H9 (cell line): ENCODE measurements around the gene SLC26A9. TPM values are rescaled to one million over a fixed set of nuclear protein-coding genes. Genes with fewer than 3 reads are reported as not detected.

Experiments
- DNase-seq: peaks from one replicate; pipeline ENCODE4 v3.0.0-alpha.2; 2017
- H2AFZ ChIP-seq: one replicate; pipeline ENCODE4 v1.6.1; 2013; ENCODE audit warnings: mild to moderate bottlenecking, low read length, control low read depth, moderate library complexity
- H2AK5ac ChIP-seq: 2 replicates; pipeline ENCODE4 v1.6.1; 2013; ENCODE audit warnings: low read length, control low read depth, mixed read lengths; ENCODE audit not compliant: insufficient read length
- H2BK120ac ChIP-seq: one replicate; pipeline ENCODE4 v1.6.1; 2013; ENCODE audit warnings: low read depth, mild to moderate bottlenecking, low read length, control low read depth, inconsistent platforms; ENCODE audit not compliant: poor library complexity, severe bottlenecking
- H2BK12ac ChIP-seq: 2 replicates; pipeline ENCODE4 v1.6.1; 2013; ENCODE audit warnings: low read length, control low read depth, mixed read lengths, low read depth; ENCODE audit not compliant: insufficient read length
- H2BK15ac ChIP-seq: 2 replicates; pipeline ENCODE4 v1.6.1; 2013; ENCODE audit warnings: low read depth, low read length, control low read depth
- H2BK20ac ChIP-seq: one replicate; pipeline ENCODE4 v1.6.1; 2013; ENCODE audit warnings: low read depth, mild to moderate bottlenecking, low read length, control low read depth, inconsistent platforms; ENCODE audit not compliant: poor library complexity, severe bottlenecking
- H2BK5ac ChIP-seq: 2 replicates; pipeline ENCODE4 v1.6.1; 2013; ENCODE audit warnings: low read length, control low read depth, mixed read lengths; ENCODE audit not compliant: insufficient read length
- H3K14ac ChIP-seq: 2 replicates; pipeline ENCODE4 v1.6.1; 2013; ENCODE audit warnings: low read length, control low read depth; ENCODE audit not compliant: insufficient read depth
- H3K18ac ChIP-seq: 2 replicates; pipeline ENCODE4 v1.6.1; 2013; ENCODE audit warnings: low read depth, mild to moderate bottlenecking, mixed read lengths, low read length, control low read depth; ENCODE audit not compliant: insufficient read length
- H3K23ac ChIP-seq: 2 replicates; pipeline ENCODE4 v1.6.1; 2013; ENCODE audit warnings: low read length, control low read depth, mixed read lengths, low read depth; ENCODE audit not compliant: insufficient read length
- H3K23me2 ChIP-seq: 2 replicates; pipeline ENCODE4 v1.6.1; 2013; ENCODE audit warnings: low read depth, mild to moderate bottlenecking, mixed read lengths, low read length, control low read depth; ENCODE audit not compliant: insufficient read length, poor library complexity, severe bottlenecking
- H3K27ac ChIP-seq: 2 replicates; pipeline ENCODE4 v1.5.1; 2013; ENCODE audit warnings: low read length, control low read depth, mixed read lengths, low read depth; ENCODE audit not compliant: insufficient read length
- H3K27me3 ChIP-seq: 2 replicates; pipeline ENCODE4 v1.6.1; 2013; ENCODE audit warnings: low read length, control low read depth, inconsistent platforms; ENCODE audit not compliant: insufficient read depth
- H3K4ac ChIP-seq: 2 replicates; pipeline ENCODE4 v1.6.1; 2013; ENCODE audit warnings: low read depth, mild to moderate bottlenecking, control low read depth, inconsistent platforms, low read length, moderate library complexity
- H3K4me1 ChIP-seq: 2 replicates; pipeline ENCODE4 v1.6.1; 2013; ENCODE audit warnings: low read length, control low read depth, inconsistent platforms; ENCODE audit not compliant: insufficient read depth
- H3K4me2 ChIP-seq: 2 replicates; pipeline ENCODE4 v1.6.1; 2013; ENCODE audit warnings: low read length, control low read depth, mixed read lengths; ENCODE audit not compliant: insufficient read length, insufficient read depth
- H3K56ac ChIP-seq: 2 replicates; pipeline ENCODE4 v1.6.1; 2013; ENCODE audit warnings: low read depth, mild to moderate bottlenecking, mixed read lengths, low read length, control low read depth; ENCODE audit not compliant: insufficient read length
- H3K79me1 ChIP-seq: 2 replicates; pipeline ENCODE4 v1.6.1; 2013; ENCODE audit warnings: low read depth, mild to moderate bottlenecking, moderate library complexity, low read length, control low read depth, inconsistent platforms; ENCODE audit not compliant: insufficient read depth, poor library complexity, severe bottlenecking
- H3K79me2 ChIP-seq: 2 replicates; pipeline ENCODE4 v1.6.1; 2013; ENCODE audit warnings: low read length, control low read depth, inconsistent platforms; ENCODE audit not compliant: insufficient read depth
- H3K9ac ChIP-seq: 2 replicates; pipeline ENCODE4 v1.6.1; 2013; ENCODE audit warnings: low read length, control low read depth, mixed read lengths; ENCODE audit not compliant: insufficient read length; ENCODE audit errors: extremely low read depth
- H3K9me3 ChIP-seq: one replicate; pipeline ENCODE4 v1.6.1; 2013; ENCODE audit warnings: low read depth, low read length, inconsistent platforms; ENCODE audit not compliant: control insufficient read depth
- H3T11ph ChIP-seq: one replicate; pipeline ENCODE4 v1.6.1; 2013; ENCODE audit warnings: mild to moderate bottlenecking, low read length, control low read depth, inconsistent platforms
- H4K20me1 ChIP-seq: one replicate; pipeline ENCODE4 v1.6.1; 2013; ENCODE audit not compliant: control insufficient read depth, insufficient read length, insufficient read depth
- H4K5ac ChIP-seq: 2 replicates; pipeline ENCODE4 v1.6.1; 2013; ENCODE audit warnings: low read depth, mild to moderate bottlenecking, mixed read lengths, low read length, control low read depth; ENCODE audit not compliant: insufficient read length
- H4K8ac ChIP-seq: replicated peaks from 2 replicates; pipeline ENCODE4 v1.6.1; 2013; ENCODE audit warnings: low read length, control low read depth, mixed read lengths, low read depth; ENCODE audit not compliant: insufficient read length
- H4K91ac ChIP-seq: 2 replicates; pipeline ENCODE4 v1.6.1; 2013; ENCODE audit warnings: low read depth, mild to moderate bottlenecking, moderate library complexity, mixed read lengths, low read length, control low read depth; ENCODE audit not compliant: insufficient read length
- H3K27ac Mint-ChIP-seq, 3 experiments: 2 replicates in 2 of 3; 3 replicates in 1 of 3; pipeline ENCODE4 v1.8.0; 2020 to 2021; ENCODE audit warnings: mixed read lengths in 3 of 3, mild to moderate bottlenecking in 1 of 3, moderate library complexity in 1 of 3
- H3K27me3 Mint-ChIP-seq: 2 replicates; pipeline ENCODE4 v1.8.0; 2021; ENCODE audit warnings: low read depth, mild to moderate bottlenecking, moderate library complexity, mixed read lengths
- H3K36me3 Mint-ChIP-seq, 3 experiments: 2 replicates in 2 of 3; 3 replicates in 1 of 3; pipeline ENCODE4 v1.8.0; 2020 to 2021; ENCODE audit warnings: low read depth in 3 of 3, mixed read lengths in 3 of 3; ENCODE audit not compliant: insufficient read depth in 1 of 3
- H3K4me1 Mint-ChIP-seq, 2 experiments: 2 replicates each; pipeline ENCODE4 v1.8.0; 2020; ENCODE audit warnings: mixed read lengths in 2 of 2
- H3K4me3 Mint-ChIP-seq, 2 experiments: 2 replicates in 1 of 2; 3 replicates in 1 of 2; pipeline ENCODE4 v1.8.0; 2020 to 2021; ENCODE audit warnings: mild to moderate bottlenecking in 2 of 2, mixed read lengths in 2 of 2, moderate library complexity in 1 of 2
- H3K9me3 Mint-ChIP-seq, 2 experiments: 2 replicates in 1 of 2; 3 replicates in 1 of 2; pipeline ENCODE4 v1.8.0; 2020; ENCODE audit warnings: mild to moderate bottlenecking in 2 of 2, mixed read lengths in 2 of 2, moderate library complexity in 1 of 2
- WGBS: extraction: QIAGEN DNeasy Blood & Tissue Kit; methylation state at CpG from one replicate; pipeline ENCODE4 v1.1.7; 2013; ENCODE audit warnings: missing lambda C conversion rate, low lambda C conversion rate, mixed read lengths; ENCODE audit not compliant: insufficient read length; ENCODE audit errors: extremely low coverage; 5-methylcytosine and 5-hydroxymethylcytosine counted together
- total RNA-seq: library from RNA; stranded (reverse); gene quantifications from 2 replicates; pipeline ENCODE4 v1.2.1, GENCODE V29; 2021
- TF ChIP-seq, protein P1 (sequence below): fragments of 200-600 bp; sonication (generic); conservative IDR thresholded peaks from 3 replicates; pipeline ENCODE4 v1.8.0; 2021; ENCODE audit warnings: antibody characterized with exemption, mild to moderate bottlenecking

SLC26A9 gene
- total RNA-seq, 1 experiment from 2014 or later: not detected

- Mint-ChIP-seq H3K9me3 (peaks cover 4 to 16% of the 10 kb centered on the region in 2 experiments; a peak in 3 of 5 replicates), H3K36me3 (peaks cover 0 to 1% (median 0%) of the 10 kb centered on the region in 3 experiments; a peak in 3 of 7 replicates), H3K4me3 (no peak overlapping the region), H3K27ac (no peak overlapping the region), H3K4me1 (peaks cover 3 to 6% of the 10 kb centered on the region in 2 experiments), H3K27me3 (no peaks in the 10 kb centered on the region)
- Histone ChIP-seq H3K9ac (no peak overlapping the region), H3K9me3 (no peaks in the 10 kb centered on the region), H2BK120ac (no peak overlapping the region), H3T11ph (no peak overlapping the region), H3K27me3 (no peaks in the 10 kb centered on the region), H3K27ac (no peak overlapping the region), H2BK15ac (no peak overlapping the region), H3K4ac (no peak overlapping the region), H4K8ac (no peak overlapping the region), H3K14ac (no peak overlapping the region), H2AFZ (no peak overlapping the region), H3K23ac (no peak overlapping the region), H3K79me1 (no peaks in the 10 kb centered on the region), H4K20me1 (peaks cover 3% of the 10 kb centered on the region), H3K23me2 (no peaks in the 10 kb centered on the region), H3K4me1 (no peaks in the 10 kb centered on the region), H2BK5ac (no peak overlapping the region), H4K91ac (no peak overlapping the region), H4K5ac (no peak overlapping the region), H2BK12ac (no peak overlapping the region), H3K4me2 (no peak overlapping the region), H3K79me2 (no peaks in the 10 kb centered on the region), H3K18ac (no peak overlapping the region), H2AK5ac (no peak overlapping the region), H3K56ac (no peak overlapping the region), H2BK20ac (no peak overlapping the region)
- DNase-seq: no peak
- TF ChIP-seq, protein P1, sequence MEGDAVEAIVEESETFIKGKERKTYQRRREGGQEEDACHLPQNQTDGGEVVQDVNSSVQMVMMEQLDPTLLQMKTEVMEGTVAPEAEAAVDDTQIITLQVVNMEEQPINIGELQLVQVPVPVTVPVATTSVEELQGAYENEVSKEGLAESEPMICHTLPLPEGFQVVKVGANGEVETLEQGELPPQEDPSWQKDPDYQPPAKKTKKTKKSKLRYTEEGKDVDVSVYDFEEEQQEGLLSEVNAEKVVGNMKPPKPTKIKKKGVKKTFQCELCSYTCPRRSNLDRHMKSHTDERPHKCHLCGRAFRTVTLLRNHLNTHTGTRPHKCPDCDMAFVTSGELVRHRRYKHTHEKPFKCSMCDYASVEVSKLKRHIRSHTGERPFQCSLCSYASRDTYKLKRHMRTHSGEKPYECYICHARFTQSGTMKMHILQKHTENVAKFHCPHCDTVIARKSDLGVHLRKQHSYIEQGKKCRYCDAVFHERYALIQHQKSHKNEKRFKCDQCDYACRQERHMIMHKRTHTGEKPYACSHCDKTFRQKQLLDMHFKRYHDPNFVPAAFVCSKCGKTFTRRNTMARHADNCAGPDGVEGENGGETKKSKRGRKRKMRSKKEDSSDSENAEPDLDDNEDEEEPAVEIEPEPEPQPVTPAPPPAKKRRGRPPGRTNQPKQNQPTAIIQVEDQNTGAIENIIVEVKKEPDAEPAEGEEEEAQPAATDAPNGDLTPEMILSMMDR: no peak
- no CpG with 5 or more reads among the region's 1 CpG for WGBS
These were observed 27.2 kb upstream of the SLC26A9 start for GRCh38 chr1:205970486-205970885.
